Stimulated activated CD8-positive, alpha-beta memory T cell treated with anti-CD3 and anti-CD28 coated beads, Interleukin-7, amount 100 ng/mL, for 1 hour (primary cell): Measurements from ENCODE around the gene CACHD1.

Experiments used
- DNase-seq, 2 donors: peaks; one replicate each; pipeline ENCODE4 v3.0.0-alpha.2; 2020; ENCODE audit warnings: low read depth in 2 of 2

The CACHD1 gene

GRCh38 chr1:64473367-64473766 is 3.4 kb downstream of the CACHD1 start:
- DNase-seq = no peak

GRCh38 chr1:64474133-64474532 is 4.2 kb downstream of the CACHD1 start:
- no peak for DNase-seq

GRCh38 chr1:64474665-64475439 is 4.9 kb downstream of the CACHD1 start:
- no peak for DNase-seq

- no peak for DNase-seq
These were observed 6.5 kb downstream of the CACHD1 start for GRCh38 chr1:64476251-64476952.

GRCh38 chr1:64478594-64479470 is 8.9 kb downstream of the CACHD1 start:
- DNase-seq = no peak

- DNase-seq = no peak
These were observed 9.9 kb downstream of the CACHD1 start for GRCh38 chr1:64479874-64480273.

GRCh38 chr1:64480999-64481772 is 11.3 kb downstream of the CACHD1 start:
- DNase-seq = no peak

- DNase-seq = no peak
These were observed 12.2 kb downstream of the CACHD1 start for GRCh38 chr1:64482128-64482527.

GRCh38 chr1:64482720-64483119 is 12.8 kb downstream of the CACHD1 start:
- no peak for DNase-seq

GRCh38 chr1:64483731-64484414 is 13.9 kb downstream of the CACHD1 start:
- DNase-seq = no peak

- no peak for DNase-seq
These were observed 14.7 kb downstream of the CACHD1 start for GRCh38 chr1:64484651-64485050.

GRCh38 chr1:64486193-64486592 is 16.3 kb downstream of the CACHD1 start:
- no peak for DNase-seq

GRCh38 chr1:64487061-64487460 is 17.1 kb downstream of the CACHD1 start:
- no peak for DNase-seq

GRCh38 chr1:64488862-64489261 is 18.9 kb downstream of the CACHD1 start:
- no peak for DNase-seq

- no peak for DNase-seq
These were observed 19.8 kb downstream of the CACHD1 start for GRCh38 chr1:64489707-64490106.

- no peak for DNase-seq
These were observed 20.4 kb downstream of the CACHD1 start for GRCh38 chr1:64490213-64490818.

- no peak for DNase-seq
These were observed 22.5 kb downstream of the CACHD1 start for GRCh38 chr1:64492424-64492823.

GRCh38 chr1:64493831-64494230 is 23.9 kb downstream of the CACHD1 start:
- DNase-seq = no peak

GRCh38 chr1:64494659-64495058 is 24.7 kb downstream of the CACHD1 start:
- DNase-seq = no peak

- no peak for DNase-seq
These were observed 25.9 kb downstream of the CACHD1 start for GRCh38 chr1:64495878-64496277.

- DNase-seq = no peak
These were observed 26.7 kb downstream of the CACHD1 start for GRCh38 chr1:64496606-64497005.
